IMR-90 (cell line): ENCODE measurements around the gene RNF11. TPM values are rescaled to one million over a fixed set of nuclear protein-coding genes. Genes with fewer than 3 reads are reported as not detected.

Experiments used
- ATAC-seq: fragments of 200-7000 bp; cut with Tn5 transposase; 2 replicates; pipeline ENCODE4 v1.9.1; 2020; ENCODE audit warnings: low read depth, mild to moderate bottlenecking, moderate library complexity
- BruUV-seq: library from RNA; stranded (reverse); fragments of 400-500 nt; replicated peaks from 2 replicates; lab custom pipeline; 2021; lab: Mats Ljungman, UMichigan
- CTCF ChIA-PET: fragments of 300-600 bp; formaldehyde crosslinking; extraction: SDS; loops from one replicate; lab custom pipeline; 2021; ENCODE audit warnings: antibody characterized with exemption; lab: Yijun Ruan, JAX
- POLR2A ChIA-PET: fragments of 300-600 bp; sonication (Branson Sonifier 250); formaldehyde crosslinking; loops from one replicate; lab custom pipeline; 2022; ENCODE audit warnings: antibody characterized with exemption; ENCODE audit not compliant: unreplicated experiment; lab: Charles Lee
- DNase-seq: peaks from one replicate; pipeline ENCODE4 v3.0.0; 2013
- H2AFZ ChIP-seq: replicated peaks from 2 replicates; pipeline ENCODE3; 2013; ENCODE audit warnings: low read length, mild to moderate bottlenecking; ENCODE audit not compliant: poor library complexity
- H2AK5ac ChIP-seq: 2 replicates; pipeline ENCODE4 v1.6.1; 2013; ENCODE audit warnings: low read depth, low read length, inconsistent platforms
- H2AK9ac ChIP-seq: replicated peaks from 2 replicates; pipeline ENCODE3; 2013; ENCODE audit warnings: mild to moderate bottlenecking, low read depth, low read length, moderate library complexity; ENCODE audit not compliant: poor library complexity
- H2BK120ac ChIP-seq: 2 replicates; pipeline ENCODE4 v1.6.1; 2013; ENCODE audit warnings: low read depth, low read length, inconsistent platforms
- H2BK15ac ChIP-seq: 3 replicates; pipeline ENCODE4 v1.6.1; 2013; ENCODE audit warnings: low read depth, low read length, inconsistent platforms
- H2BK20ac ChIP-seq: 2 replicates; pipeline ENCODE4 v1.6.1; 2013; ENCODE audit warnings: low read depth, mild to moderate bottlenecking, inconsistent platforms, low read length, moderate library complexity
- H2BK5ac ChIP-seq: 2 replicates; pipeline ENCODE4 v1.6.1; 2013; ENCODE audit warnings: mild to moderate bottlenecking, low read depth, low read length, inconsistent platforms; ENCODE audit not compliant: poor library complexity, severe bottlenecking
- H3K14ac ChIP-seq: replicated peaks from 2 replicates; pipeline ENCODE4 v1.6.1; 2013; ENCODE audit warnings: low read depth, low read length, inconsistent platforms
- H3K18ac ChIP-seq: 2 replicates; pipeline ENCODE4 v1.6.1; 2013; ENCODE audit warnings: low read depth, low read length, control low read depth
- H3K23ac ChIP-seq: 2 replicates; pipeline ENCODE4 v1.6.1; 2013; ENCODE audit warnings: low read depth, low read length, inconsistent platforms
- H3K27ac ChIP-seq: 2 replicates; pipeline ENCODE4 v1.5.1; 2013; ENCODE audit warnings: mild to moderate bottlenecking, control low read depth, low read length; ENCODE audit not compliant: insufficient read depth
- H3K27me3 ChIP-seq: 2 replicates; pipeline ENCODE4 v1.6.1; 2013; ENCODE audit warnings: low read length; ENCODE audit not compliant: control insufficient read depth, insufficient read depth
- H3K36me3 ChIP-seq: 2 replicates; pipeline ENCODE4 v1.6.1; 2013; ENCODE audit warnings: low read length, mixed read lengths; ENCODE audit not compliant: control insufficient read depth, insufficient read depth
- H3K4ac ChIP-seq: 2 replicates; pipeline ENCODE4 v1.6.1; 2013; ENCODE audit warnings: low read depth, low read length, inconsistent platforms
- H3K4me1 ChIP-seq: 2 replicates; pipeline ENCODE4 v1.6.1; 2013; ENCODE audit warnings: low read length, mixed read lengths; ENCODE audit not compliant: control insufficient read depth, insufficient read depth
- H3K4me2 ChIP-seq: 2 replicates; pipeline ENCODE4 v1.6.1; 2013; ENCODE audit warnings: low read depth, mild to moderate bottlenecking, control low read depth, low read length, moderate library complexity
- H3K4me3 ChIP-seq: 2 replicates; pipeline ENCODE4 v1.5.1; 2013; ENCODE audit warnings: low read depth, mild to moderate bottlenecking, control low read depth, low read length, moderate library complexity; ENCODE audit not compliant: insufficient read depth
- H3K56ac ChIP-seq: 2 replicates; pipeline ENCODE4 v1.6.1; 2013; ENCODE audit warnings: low read length, inconsistent platforms; ENCODE audit not compliant: insufficient read depth; ENCODE audit errors: extremely low read depth
- H3K79me1 ChIP-seq, 2 experiments: 2 replicates each; pipeline ENCODE4 v1.6.1; 2013; ENCODE audit warnings: low read length in 2 of 2, inconsistent platforms in 1 of 2, low read depth in 1 of 2
- H3K9ac ChIP-seq: 2 replicates; pipeline ENCODE4 v1.6.1; 2013; ENCODE audit warnings: low read depth, low read length, control low read depth
- H3K9me1 ChIP-seq: 2 replicates; pipeline ENCODE4 v1.6.1; 2013; ENCODE audit warnings: low read length, inconsistent platforms; ENCODE audit not compliant: insufficient read depth
- H3K9me3 ChIP-seq: 2 replicates; pipeline ENCODE4 v1.6.1; 2013; ENCODE audit warnings: low read length; ENCODE audit not compliant: control insufficient read depth, insufficient read depth
- H4K20me1 ChIP-seq: 2 replicates; pipeline ENCODE4 v1.6.1; 2013; ENCODE audit warnings: low read length, inconsistent platforms; ENCODE audit not compliant: insufficient read depth
- H4K5ac ChIP-seq: 2 replicates; pipeline ENCODE4 v1.6.1; 2013; ENCODE audit warnings: mild to moderate bottlenecking, low read depth, low read length, control low read depth
- H4K8ac ChIP-seq, 2 experiments: 2 replicates each; pipeline ENCODE4 v1.6.1; 2013; ENCODE audit warnings: low read depth in 2 of 2, low read length in 2 of 2, control low read depth in 1 of 2, inconsistent platforms in 1 of 2
- H4K91ac ChIP-seq: 2 replicates; pipeline ENCODE4 v1.6.1; 2013; ENCODE audit warnings: low read depth, low read length, inconsistent platforms; ENCODE audit not compliant: insufficient read depth
- BHLHE40 ChIP-seq: fragments of 150-350 bp; IDR thresholded peaks from 2 replicates; pipeline ENCODE4 v1.6.1; 2016; ENCODE audit warnings: mild to moderate bottlenecking, low read depth, low read length
- CEBPB ChIP-seq: IDR thresholded peaks from 2 replicates; pipeline ENCODE4 v1.6.1; 2012; ENCODE audit warnings: low read depth, low read length, improper control_type of control experiment
- CHD1 ChIP-seq: IDR thresholded peaks from 2 replicates; pipeline ENCODE4 v1.6.1; 2012; ENCODE audit warnings: low read depth, low read length, improper control_type of control experiment
- CTCF ChIP-seq: conservative IDR thresholded peaks from 2 replicates; pipeline ENCODE4 v1.5.1; 2012; ENCODE audit warnings: mild to moderate bottlenecking, low read depth, low read length, improper control_type of control experiment
- ELK1 ChIP-seq: fragments of 150-350 bp; IDR thresholded peaks from 2 replicates; pipeline ENCODE4 v1.6.1; 2016; ENCODE audit warnings: low read depth, mild to moderate bottlenecking, low read length, moderate library complexity, borderline replicate concordance
- FOS ChIP-seq: fragments of 150-350 bp; IDR thresholded peaks from 2 replicates; pipeline ENCODE4 v1.6.1; 2016; ENCODE audit warnings: low read depth, low read length
- MAFK ChIP-seq: IDR thresholded peaks from 2 replicates; pipeline ENCODE4 v1.6.1; 2012; ENCODE audit warnings: low read depth, low read length, improper control_type of control experiment
- MAZ ChIP-seq: IDR thresholded peaks from 2 replicates; pipeline ENCODE4 v1.6.1; 2012; ENCODE audit warnings: low read depth, mild to moderate bottlenecking, low read length, improper control_type of control experiment, moderate library complexity, borderline replicate concordance
- MXI1 ChIP-seq: IDR thresholded peaks from 2 replicates; pipeline ENCODE4 v1.6.1; 2012; ENCODE audit warnings: low read depth, mild to moderate bottlenecking, low read length, moderate library complexity, borderline replicate concordance
- NFE2L2 ChIP-seq: fragments of 150-350 bp; IDR thresholded peaks from 2 replicates; pipeline ENCODE4 v1.6.1; 2016; ENCODE audit warnings: low read depth, mild to moderate bottlenecking, low read length
- POLR2A ChIP-seq: IDR thresholded peaks from 2 replicates; pipeline ENCODE4 v1.6.1; 2012; ENCODE audit warnings: mild to moderate bottlenecking, low read depth, low read length
- RAD21 ChIP-seq: IDR thresholded peaks from 2 replicates; pipeline ENCODE4 v1.6.1; 2012; ENCODE audit warnings: low read length, improper control_type of control experiment
- RCOR1 ChIP-seq: IDR thresholded peaks from 2 replicates; pipeline ENCODE4 v1.6.1; 2012; ENCODE audit warnings: mild to moderate bottlenecking, low read length, improper control_type of control experiment; ENCODE audit not compliant: insufficient replicate concordance
- RFX5 ChIP-seq: IDR thresholded peaks from 2 replicates; pipeline ENCODE4 v1.8.0; 2012; ENCODE audit warnings: low read depth, mild to moderate bottlenecking, low read length, moderate library complexity
- SMC3 ChIP-seq: fragments of 150-350 bp; IDR thresholded peaks from 2 replicates; pipeline ENCODE4 v1.6.1; 2016; ENCODE audit warnings: low read depth, mild to moderate bottlenecking, antibody characterized with exemption, low read length, moderate library complexity
- WGBS, 2 experiments: methylation state at CpG; one replicate each; pipeline versions ENCODE4 v1.1.5 to v1.1.7; 2013; ENCODE audit warnings: missing lambda C conversion rate in 2 of 2; ENCODE audit not compliant: insufficient read length in 1 of 2; ENCODE audit errors: extremely low coverage in 2 of 2; 5-methylcytosine and 5-hydroxymethylcytosine counted together
- dilution Hi-C: fragments of 300-500 bp; cut with HindIII; formaldehyde crosslinking; loops from one replicate; pipeline ENCODE4 v1.14.3; 2018; ENCODE audit warnings: low sequenced_read_pairs; ENCODE audit not compliant: unreplicated experiment
- in situ Hi-C: fragments of 300-500 bp; cut with MboI; formaldehyde crosslinking; loops from 3 replicates; pipeline ENCODE4 v1.14.3; 2019; ENCODE audit warnings: low sequenced_read_pairs, inconsistent platforms, mixed read lengths
- intact Hi-C: fragments of 100-400 bp; cut with micrococcal nuclease; formaldehyde crosslinking; loops from 2 replicates; pipeline ENCODE4 v1.10.0; 2022
- polyA plus RNA-seq, 3 experiments: library from polyadenylated mRNA; depleted of rRNA; stranded (reverse); fragments of >200 nt; gene quantifications; 2 replicates each; pipeline ENCODE4 v1.2.3, GENCODE V29; 2012; ENCODE audit warnings: low replicate concordance in 1 of 3
- total RNA-seq: library from RNA; depleted of rRNA; stranded (reverse); fragments of >200 nt; gene quantifications from 2 replicates; pipeline ENCODE4 v1.2.3, GENCODE V29; 2012
- TF ChIP-seq, protein P1 (sequence below): fragments of 150-350 bp; IDR thresholded peaks from 2 replicates; pipeline ENCODE4 v1.6.1; 2017; ENCODE audit warnings: mild to moderate bottlenecking, antibody characterized with exemption, low read length, low read depth

Gene RNF11
- total and polyA plus RNA-seq, 2 of the 4 experiments (the other 2 are of a cell fraction), result 63.3 to 64.1 TPM

DNA sequence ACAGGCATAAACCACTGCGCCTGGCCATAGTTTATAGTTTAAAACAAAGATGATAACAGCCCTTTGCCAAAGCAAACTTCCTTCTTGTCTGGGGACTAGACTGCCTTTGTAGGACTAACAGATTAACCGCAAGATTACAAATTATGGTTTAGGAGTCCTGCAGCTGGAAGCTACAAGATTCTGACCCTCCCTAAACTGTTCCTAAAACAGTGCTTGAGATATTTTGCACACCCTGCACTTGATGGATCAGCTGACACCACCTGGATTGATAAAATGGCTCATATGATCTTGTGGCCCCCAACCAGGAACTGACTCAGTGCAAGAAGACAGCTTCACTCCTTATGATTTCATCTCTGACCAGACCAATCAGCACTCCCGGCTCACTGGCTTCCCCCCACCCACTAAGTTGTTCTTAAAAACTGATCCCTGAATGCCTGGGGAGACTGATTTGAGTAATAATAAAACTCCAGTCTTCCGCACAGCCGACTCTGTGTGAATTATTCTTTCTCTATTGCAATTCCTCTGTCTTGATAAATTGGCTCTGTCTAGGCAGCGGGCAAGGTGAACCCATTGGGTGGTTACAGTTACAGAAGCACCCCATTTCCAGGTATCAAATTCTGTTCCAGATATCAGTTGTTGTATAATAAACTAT, 13.8 kb upstream of the RNF11 start:
- Histone ChIP-seq H2AFZ (no peak overlapping the region), H2BK5ac (no peak overlapping the region), H4K91ac (no peak overlapping the region), H2BK20ac (no peak overlapping the region), H3K36me3 (no peaks in the 10 kb centered on the region), H2BK15ac (no peak overlapping the region), H4K8ac (no peak overlapping the region), H3K27ac (no peak overlapping the region), H3K4me2 (no peak overlapping the region), H4K20me1 (no peaks in the 10 kb centered on the region), H2AK9ac (no peak overlapping the region), H3K18ac (no peak overlapping the region), H3K9ac (no peak overlapping the region), H3K79me1 (no peaks in the 10 kb centered on the region), H4K5ac (no peak overlapping the region), H3K14ac (no peak overlapping the region), H3K9me3 (peaks cover 7% of the 10 kb centered on the region), H2BK120ac (no peak overlapping the region), H3K23ac (no peak overlapping the region), H3K27me3 (no peaks in the 10 kb centered on the region; the same call in 1 of the 2 replicates), H3K9me1 (no peaks in the 10 kb centered on the region), H2AK5ac (no peak overlapping the region), H3K4me3 (no peak overlapping the region), H3K4me1 (no peaks in the 10 kb centered on the region), H3K4ac (no peak overlapping the region), H3K56ac (no peak overlapping the region)
- in situ Hi-C loops, result no loop called here
- dilution Hi-C loops, result no loop called here
- ATAC-seq, result no peak
- WGBS, 2 experiments, result no CpG with 5 or more reads among the region's 6 CpGs
- TF ChIP-seq BHLHE40 (no peak), CEBPB (no peak), MAZ (no peak), FOS (no peak), MXI1 (no peak), POLR2A (no peak), NFE2L2 (no peak), RAD21 (no peak), CHD1 (no peak), MAFK (no peak), ELK1 (no peak), RFX5 (no peak), SMC3 (no peak), CTCF (no peak), RCOR1 (no peak)
- TF ChIP-seq, protein P1, sequence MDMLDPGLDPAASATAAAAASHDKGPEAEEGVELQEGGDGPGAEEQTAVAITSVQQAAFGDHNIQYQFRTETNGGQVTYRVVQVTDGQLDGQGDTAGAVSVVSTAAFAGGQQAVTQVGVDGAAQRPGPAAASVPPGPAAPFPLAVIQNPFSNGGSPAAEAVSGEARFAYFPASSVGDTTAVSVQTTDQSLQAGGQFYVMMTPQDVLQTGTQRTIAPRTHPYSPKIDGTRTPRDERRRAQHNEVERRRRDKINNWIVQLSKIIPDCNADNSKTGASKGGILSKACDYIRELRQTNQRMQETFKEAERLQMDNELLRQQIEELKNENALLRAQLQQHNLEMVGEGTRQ, result no peak
- BruUV-seq, result no TSS peak
- intact Hi-C loops, result no loop called here
- CTCF ChIA-PET, result no interaction called here
- POLR2A ChIA-PET, result no interaction called here
- DNase-seq, result no peak
